Panc1 (cell line): Measurements from ENCODE around the gene BARX2. TPM values are rescaled to one million over a fixed set of nuclear protein-coding genes. Genes with fewer than 3 reads are reported as not detected.

Experiments used
- ATAC-seq: fragments of 200-7000 bp; cut with Tn5 transposase; 2 replicates; pipeline ENCODE4 v1.9.1; 2020; ENCODE audit warnings: mild to moderate bottlenecking, moderate library complexity
- BruUV-seq: library from RNA; stranded (reverse); fragments of 400-500 nt; replicated peaks from 2 replicates; lab custom pipeline; 2021; lab: Mats Ljungman, UMichigan
- CTCF ChIA-PET: fragments of 300-600 bp; sonication (Branson Sonifier 250); formaldehyde crosslinking; loops from one replicate; lab custom pipeline; 2022; ENCODE audit warnings: antibody characterized with exemption; lab: Charles Lee
- POLR2A ChIA-PET: fragments of 300-600 bp; sonication (Branson Sonifier 250); formaldehyde crosslinking; loops from one replicate; lab custom pipeline; 2022; ENCODE audit warnings: antibody characterized with exemption; lab: Charles Lee
- DNase-seq: peaks from one replicate; pipeline ENCODE4 v3.0.0-alpha.2; 2010; ENCODE audit warnings: low read depth, low spot score
- H3K27ac ChIP-seq: 2 replicates; pipeline ENCODE4 v1.5.1; 2011; ENCODE audit warnings: mild to moderate bottlenecking, low read length, inconsistent platforms
- H3K27me3 ChIP-seq: fragments of 200-500 bp; sonication (Bioruptor generic); 2 replicates; pipeline ENCODE4 v1.6.0; 2014; ENCODE audit warnings: low read length, inconsistent platforms; ENCODE audit not compliant: control insufficient read depth, insufficient read depth
- H3K36me3 ChIP-seq: fragments of 200-500 bp; sonication (Bioruptor generic); 2 replicates; pipeline ENCODE4 v1.5.1; 2014; ENCODE audit warnings: inconsistent platforms, mild to moderate bottlenecking, low read length, moderate library complexity; ENCODE audit not compliant: control insufficient read depth, insufficient read depth
- H3K4me1 ChIP-seq: 2 replicates; pipeline ENCODE4 v1.5.1; 2011; ENCODE audit warnings: inconsistent platforms, mild to moderate bottlenecking, low read length, moderate library complexity; ENCODE audit not compliant: control insufficient read depth, insufficient read depth
- H3K4me3 ChIP-seq, 2 experiments: 2 replicates each; pipeline ENCODE4 v1.5.1; 2011 to 2012; ENCODE audit warnings: low read depth in 2 of 2, low read length in 2 of 2, mild to moderate bottlenecking in 2 of 2, inconsistent platforms in 1 of 2, moderate library complexity in 1 of 2
- H3K9me3 ChIP-seq: fragments of 200-500 bp; sonication (Bioruptor generic); 2 replicates; pipeline ENCODE4 v1.5.1; 2014; ENCODE audit warnings: low read depth, mild to moderate bottlenecking, inconsistent platforms, low read length, moderate library complexity; ENCODE audit not compliant: control insufficient read depth, insufficient read depth
- CTCF ChIP-seq: fragments of 450-650 bp; IDR thresholded peaks from 2 replicates; pipeline ENCODE4 v1.5.1; 2017; ENCODE audit warnings: mild to moderate bottlenecking
- REST ChIP-seq, 2 experiments: IDR thresholded peaks; 2 replicates each; pipeline ENCODE4 v1.6.1; 2011 to 2012; ENCODE audit warnings: low read depth in 2 of 2, control low read depth in 1 of 2, low read length in 1 of 2, mild to moderate bottlenecking in 1 of 2, moderate library complexity in 1 of 2; ENCODE audit not compliant: insufficient read depth in 1 of 2
- SIN3A ChIP-seq: IDR thresholded peaks from 2 replicates; pipeline ENCODE4 v1.6.1; 2012; ENCODE audit warnings: low read depth, mild to moderate bottlenecking, low read length, moderate library complexity, borderline replicate concordance; ENCODE audit not compliant: insufficient read depth
- TCF7L2 ChIP-seq: IDR thresholded peaks from 2 replicates; pipeline ENCODE4 v1.6.1; 2011; ENCODE audit warnings: mild to moderate bottlenecking, low read depth, low read length, inconsistent platforms
- in situ Hi-C: cut with HindIII; loops from 2 replicates; pipeline ENCODE4 v1.10.0; 2016; ENCODE audit warnings: low sequenced_read_pairs, low pct_unique_long_range_greater_than_20kb
- intact Hi-C: fragments of 100-400 bp; cut with micrococcal nuclease; formaldehyde crosslinking; loops from one replicate; pipeline ENCODE4 v1.10.0; 2022; ENCODE audit not compliant: unreplicated experiment
- total RNA-seq: library from RNA; stranded (reverse); gene quantifications from one replicate; pipeline ENCODE4 v1.2.1, GENCODE V29; 2021; ENCODE audit not compliant: unreplicated experiment

Gene BARX2
- total RNA-seq, 1 experiment from 2014 or later, result 3.9 TPM

- BruUV-seq, result no TSS peak
- TF ChIP-seq TCF7L2 (no peak), SIN3A (no peak)
- Histone ChIP-seq H3K9me3 (no peaks in the 10 kb centered on the region), H3K27ac (no peak overlapping the region), H3K4me1 (no peaks in the 10 kb centered on the region; the same call in 1 of the 2 replicates), H3K27me3 (peaks cover 2% of the 10 kb centered on the region; the same call in 1 of the 2 replicates), H3K36me3 (no peaks in the 10 kb centered on the region), H3K4me3 (no peak overlapping the region)
- DNase-seq, result no peak
- intact Hi-C loops, result no loop called here
- in situ Hi-C loops, result no loop called here
- CTCF ChIA-PET, result interaction anchor here (0.6 kb wide), 1 partner anchor 284 kb away, joined by 3 read pairs; no protein-coding TSS in a partner anchor
- ATAC-seq, result no peak
- POLR2A ChIA-PET, result interaction anchor here (0.7 kb wide), 1 partner anchor 51 kb away, joined by 8 read pairs; no protein-coding TSS in a partner anchor
Observed at GRCh38 chr11:129396454-129396853, 20.8 kb downstream of the BARX2 start.

- POLR2A ChIA-PET, result interaction anchor here (0.7 kb wide), 1 partner anchor 80 kb away, joined by 15 read pairs; no protein-coding TSS in a partner anchor
- intact Hi-C loops, result no loop called here
Observed at GRCh38 chr11:129402206-129403171, 26.8 kb downstream of the BARX2 start.

GRCh38 chr11:129404731-129405130 lies 29.1 kb downstream of the BARX2 start:
- Histone ChIP-seq H3K36me3 (no peaks in the 10 kb centered on the region), H3K27ac (no peak overlapping the region), H3K27me3 (peaks cover 5% of the 10 kb centered on the region), H3K4me1 (no peaks in the 10 kb centered on the region), H3K4me3 (no peak overlapping the region), H3K9me3 (no peaks in the 10 kb centered on the region)
- intact Hi-C loops (no loop called here), in situ Hi-C loops (no loop called here)
- POLR2A ChIA-PET, result no interaction called here
- no peak for TF ChIP-seq CTCF
- TF ChIP-seq REST (IDR thresholded peaks at IDR 0.05; ENCODE audit: insufficient read depth in 1 of 2, low read depth in 2 of 2, low read length in 1 of 2), result no peak
- DNase-seq (no peak), ATAC-seq (no peak)
- BruUV-seq, result no TSS peak
- CTCF ChIA-PET, result no interaction called here

More at GRCh38 chr11:129402206-129403171, 26.8 kb downstream of the BARX2 start:
- no peak for TF ChIP-seq CTCF
- no peak for TF ChIP-seq SIN3A
- ATAC-seq (no peak), DNase-seq (no peak)
- Histone ChIP-seq H3K9me3 (no peaks in the 10 kb centered on the region), H3K4me1 (no peaks in the 10 kb centered on the region), H3K27me3 (peaks cover 7% of the 10 kb centered on the region), H3K4me3 (no peak overlapping the region), H3K27ac (no peak overlapping the region), H3K36me3 (no peaks in the 10 kb centered on the region)
- CTCF ChIA-PET, result no interaction called here
- BruUV-seq, result no TSS peak
- in situ Hi-C loops, result no loop called here
